Right kidney (tissue), 1 donor: ENCODE data around the gene DDN.

ENCODE experiments used
- DNase-seq: peaks from one replicate; pipeline ENCODE4 v3.0.0-alpha.2; 2016

Gene DDN

DNA sequence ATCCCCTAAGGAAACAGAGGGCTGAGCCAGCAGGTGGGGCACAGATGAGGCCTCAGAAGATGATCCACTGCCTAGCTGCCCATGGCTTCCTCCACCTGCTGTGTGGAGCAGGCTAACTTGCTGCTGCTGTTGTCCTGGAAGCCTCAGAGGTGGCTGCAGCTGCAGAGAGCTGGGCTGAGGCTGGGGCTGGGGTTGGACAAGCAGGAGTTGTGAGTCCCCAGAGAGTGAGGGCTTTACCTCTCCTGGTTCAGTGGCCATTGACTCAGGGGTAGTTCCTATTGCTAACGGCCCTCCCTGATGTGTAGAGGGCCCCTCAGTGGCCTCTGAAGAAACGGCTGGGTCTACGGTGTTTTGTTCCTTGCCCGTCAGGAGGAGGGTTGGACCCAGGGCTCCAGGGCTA, 33.1 kb upstream of the DDN start:
- DNase-seq = no peak

GRCh38 chr12:49031573-49032161, 32.5 kb upstream of the DDN start:
- DNase-seq = no peak

DNA sequence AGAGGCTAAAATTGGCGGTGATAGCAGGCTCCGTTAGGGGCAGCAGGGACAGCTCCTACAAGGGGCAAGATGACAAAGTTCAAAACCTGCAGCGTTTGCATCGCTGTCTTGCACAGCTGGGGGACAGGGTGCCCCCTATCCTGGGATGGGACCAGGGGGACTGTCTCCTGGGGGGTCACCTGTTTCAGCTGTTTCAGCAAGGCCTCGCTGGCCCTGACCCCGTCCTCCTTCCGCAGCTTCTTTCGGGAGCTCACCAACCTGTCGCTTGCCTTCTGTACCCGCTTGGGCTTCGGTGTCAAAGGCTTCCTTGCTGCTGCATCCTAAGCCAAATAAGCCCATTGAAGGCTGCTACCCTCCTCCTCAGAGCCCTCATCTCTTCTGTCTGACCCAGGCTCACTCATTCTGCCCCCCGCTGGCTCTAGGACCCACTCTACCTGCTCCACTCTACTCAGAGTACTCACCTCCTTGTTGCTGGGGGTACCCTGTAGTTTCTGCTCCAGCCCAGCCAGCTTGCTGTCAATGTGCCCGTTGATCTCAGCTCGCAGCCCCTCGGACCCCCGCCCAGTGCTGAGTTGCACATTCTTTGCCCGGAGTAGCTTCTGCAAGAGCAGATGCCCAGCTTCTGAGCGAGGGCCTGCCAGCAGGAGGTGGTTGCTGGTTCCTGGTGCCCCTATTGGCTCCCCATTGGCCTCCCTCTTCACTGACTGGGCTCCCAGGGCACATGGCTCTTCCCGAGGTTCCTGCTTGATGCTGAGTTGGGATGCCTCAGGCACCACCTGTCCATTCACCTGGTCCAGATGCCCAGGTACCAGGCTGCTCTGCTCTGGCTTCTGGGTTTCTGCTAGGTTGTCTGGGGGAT, 31.8 kb upstream of the DDN start:
- DNase-seq = no peak

- DNase-seq = no peak
Observed at GRCh38 chr12:49030119-49030518, 30.9 kb upstream of the DDN start.

DNA sequence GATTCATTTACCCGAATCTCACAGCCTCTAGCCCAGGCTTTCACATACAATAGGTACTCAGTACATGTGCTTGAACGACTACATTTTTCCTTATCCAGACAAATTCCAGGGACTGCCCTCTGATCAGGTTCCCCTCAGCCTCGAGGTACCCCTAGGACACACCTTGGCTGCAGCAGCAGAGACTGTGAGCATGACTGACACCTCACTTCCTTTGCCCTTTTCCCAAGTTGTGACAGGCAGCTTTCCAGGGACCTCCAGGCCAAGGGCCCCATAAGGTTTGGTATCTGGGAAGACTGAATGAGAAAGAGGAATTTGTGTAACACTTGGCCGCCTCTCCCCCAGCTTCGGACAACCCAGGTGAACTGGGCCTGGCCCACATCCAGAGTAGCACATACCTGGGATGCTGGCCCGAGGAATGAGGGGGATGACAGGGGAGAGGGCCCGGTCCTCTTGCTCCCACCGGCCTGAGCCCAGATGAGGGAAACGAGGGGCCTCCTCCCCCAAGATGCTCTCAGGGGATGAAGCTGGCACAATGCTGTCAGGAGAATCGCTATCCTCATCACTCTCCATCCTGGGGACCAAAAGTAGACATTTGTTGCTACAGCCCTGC, 29.6 kb upstream of the DDN start:
- no peak for DNase-seq

- DNase-seq = no peak
Observed at GRCh38 chr12:49027846-49028555, 28.8 kb upstream of the DDN start.

DNA sequence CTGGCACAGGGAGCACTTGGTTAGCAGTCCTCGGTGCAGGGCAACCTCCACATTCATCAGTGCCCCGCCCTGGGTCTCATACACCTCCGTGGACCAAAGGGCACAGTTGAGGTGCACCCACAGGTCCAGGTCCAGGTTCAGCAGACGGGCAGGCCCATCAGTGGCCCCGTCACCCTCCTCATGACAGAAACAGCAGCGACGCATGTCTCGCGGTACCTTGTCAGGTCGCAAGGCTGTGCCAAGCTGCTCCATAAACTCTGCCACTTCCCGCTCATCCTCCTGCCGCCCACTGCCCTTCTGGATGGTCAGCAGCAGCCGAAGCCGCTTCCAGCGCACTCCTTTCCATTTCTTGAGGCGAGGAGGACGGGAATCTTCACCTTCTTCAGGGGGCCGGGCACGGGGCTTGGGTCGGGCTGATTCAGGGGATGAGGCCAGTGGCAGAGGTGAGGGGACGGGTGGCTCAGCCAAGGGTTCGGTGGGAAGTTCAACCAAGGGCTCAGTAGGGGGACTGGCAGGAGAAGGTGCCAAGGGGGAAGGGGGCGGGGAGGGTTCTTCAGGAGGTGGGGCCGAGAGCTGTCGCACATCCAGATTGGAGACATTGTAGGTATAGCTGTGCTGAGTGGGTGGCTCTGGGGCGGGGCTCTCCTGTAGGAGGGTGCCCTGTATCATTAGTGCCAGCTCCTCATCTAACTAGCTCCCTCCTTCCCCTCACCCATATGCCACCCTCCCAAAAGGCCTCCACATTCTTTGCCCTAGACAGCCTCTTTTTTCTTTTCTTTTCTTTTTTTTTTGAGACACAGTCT, 27.7 kb upstream of the DDN start:
- DNase-seq = no peak

- DNase-seq = no peak
Observed at GRCh38 chr12:49026101-49026500, 26.9 kb upstream of the DDN start.

- no peak for DNase-seq
Observed at GRCh38 chr12:49025463-49025862, 26.3 kb upstream of the DDN start.

- no peak for DNase-seq
Observed at GRCh38 chr12:49024543-49024942, 25.4 kb upstream of the DDN start.

DNA sequence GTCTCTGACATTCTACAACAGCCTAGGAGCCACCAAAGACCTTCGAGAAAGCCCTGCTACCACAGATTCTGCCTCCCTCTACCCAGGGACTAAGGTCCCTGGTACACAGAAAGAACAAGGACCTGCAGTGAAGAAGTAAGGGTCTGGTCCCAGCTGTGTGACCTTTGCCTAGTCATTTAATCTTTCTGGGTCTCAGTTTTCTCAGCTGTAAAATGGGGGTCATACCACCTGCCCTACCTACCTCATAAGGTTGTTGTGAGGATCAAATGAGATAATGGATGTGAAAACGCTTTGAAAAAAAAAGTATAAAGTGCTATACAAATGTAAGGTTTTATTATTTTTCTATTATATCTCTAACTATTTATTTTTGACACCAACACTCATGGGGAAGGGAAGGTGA, 24.6 kb upstream of the DDN start:
- no peak for DNase-seq

DNA sequence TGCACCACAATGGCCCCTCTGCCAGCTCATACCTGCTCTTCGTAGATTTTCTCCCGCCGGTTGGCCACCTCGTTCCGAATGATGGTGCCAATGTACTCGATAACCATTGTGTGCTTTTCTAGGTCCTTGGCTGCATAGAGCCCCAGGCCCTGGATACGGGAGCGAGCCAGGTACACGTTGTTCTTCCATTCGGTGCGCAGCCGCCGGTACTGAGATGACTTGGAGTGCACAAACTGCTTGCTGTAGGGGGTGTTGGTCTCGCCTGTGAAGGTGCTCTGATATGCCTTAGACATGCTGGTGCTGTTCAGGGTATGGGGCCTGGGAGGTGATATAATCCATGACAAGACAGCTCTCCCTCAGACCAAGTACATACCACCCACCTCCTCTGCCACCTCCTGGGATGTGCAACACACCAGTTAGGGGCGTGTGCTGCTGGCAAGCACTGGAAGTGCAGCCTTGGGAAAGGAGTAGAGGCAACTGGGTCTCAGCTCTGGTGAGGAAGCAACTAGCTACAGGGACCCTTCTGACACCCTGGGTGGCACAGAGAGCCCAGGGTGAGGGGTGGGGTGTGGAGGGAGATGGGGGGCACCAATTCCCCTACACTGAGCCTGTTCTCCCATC, 23.5 kb upstream of the DDN start:
- DNase-seq = no peak

DNA sequence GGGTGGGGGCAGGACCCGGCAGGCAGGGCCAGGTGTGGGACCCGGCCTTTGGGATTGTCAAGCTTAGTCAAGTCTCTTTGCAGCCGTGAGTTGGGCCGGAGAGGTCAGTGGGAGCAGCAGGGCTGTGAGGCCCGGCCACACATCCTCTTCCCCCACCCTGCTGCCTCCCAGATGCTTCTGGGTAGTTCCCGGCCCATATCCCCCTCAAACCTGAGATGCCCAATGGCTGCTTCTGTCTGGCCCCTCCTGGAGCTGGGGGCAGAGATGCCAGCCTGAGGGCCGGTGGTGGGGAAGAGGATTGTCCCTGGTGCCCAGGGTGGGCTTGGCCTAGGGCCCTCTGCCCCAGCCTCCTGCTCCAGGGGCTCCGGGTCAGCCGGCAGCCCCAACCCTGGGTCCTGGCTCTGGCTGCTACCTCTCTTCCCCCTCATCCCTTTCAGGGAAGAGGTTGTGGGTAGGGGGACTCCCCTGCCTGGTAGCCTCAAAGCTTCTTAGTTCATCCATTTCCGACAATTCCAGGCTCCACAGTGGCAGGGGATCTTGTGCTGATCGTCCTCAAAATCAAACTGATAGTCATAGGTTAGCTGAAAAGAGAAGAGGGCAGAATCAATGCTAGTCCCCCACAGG, 22.2 kb upstream of the DDN start:
- DNase-seq = no peak

- DNase-seq = no peak
Observed at GRCh38 chr12:49020441-49020840, 21.3 kb upstream of the DDN start.

GRCh38 chr12:49019443-49020324, 20.5 kb upstream of the DDN start:
- peak; percentile 22 for DNase-seq

GRCh38 chr12:49019120-49019430, 19.9 kb upstream of the DDN start:
- no peak for DNase-seq

GRCh38 chr12:49018261-49019119, 19.3 kb upstream of the DDN start, which contains the start of gene PRKAG1:
Gene PRKAG1 (minus strand): TSS chr12:49018776. CDS start chr12:49018740, 36 bp downstream.
- DNase-seq = peak; percentile 91

GRCh38 chr12:49017891-49018260, 18.7 kb upstream of the DDN start:
- no peak for DNase-seq

DNA sequence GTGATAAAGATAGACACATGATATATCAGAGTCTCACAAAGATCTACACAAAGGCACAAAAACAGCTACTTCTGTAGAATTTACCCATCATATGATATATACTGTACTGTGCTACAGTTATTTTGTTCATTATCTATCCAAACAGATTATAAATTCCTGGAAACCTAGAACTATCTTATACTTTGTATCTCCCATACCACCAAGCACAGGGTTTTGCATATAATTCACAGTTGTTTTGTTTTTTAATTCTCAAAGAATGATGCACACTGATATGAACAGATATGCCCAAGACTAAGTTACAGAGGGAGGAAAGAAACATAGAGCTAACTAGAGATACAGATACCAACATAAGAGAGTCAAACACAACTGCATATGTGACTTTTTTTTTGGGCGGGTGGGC, 16.0 kb upstream of the DDN start:
- no peak for DNase-seq
